Testis (tissue), 2 donors: ENCODE results near the gene C12orf42.

Experiments
- CTCF ChIP-seq, 3 experiments: fragments of 450-650 bp in 2 of 3; fragments of 200-600 bp in 1 of 3; sonication (generic) in 1 of 3; IDR thresholded peaks; one replicate each; pipeline ENCODE4 v1.5.1; 2016 to 2019; ENCODE audit warnings: antibody characterized with exemption in 3 of 3, mild to moderate bottlenecking in 2 of 3, moderate library complexity in 1 of 3
- POLR2A ChIP-seq: fragments of 450-650 bp; IDR thresholded peaks from one replicate; pipeline ENCODE4 v1.6.1; 2017; ENCODE audit warnings: antibody characterized with exemption, mild to moderate bottlenecking, moderate library complexity

GRCh38 chr12:103301642-103302591 lies 193.9 kb downstream of the C12orf42 start:
- TF ChIP-seq POLR2A (no peak), CTCF (IDR thresholded peaks at IDR 0.05) (no peak)
